H9 (cell line): ENCODE results near the gene PSTPIP1. TPM values are rescaled to one million over a fixed set of nuclear protein-coding genes. Genes with fewer than 3 reads are reported as not detected.

Experiments
- DNase-seq: peaks from one replicate; pipeline ENCODE4 v3.0.0-alpha.2; 2017
- H2AFZ ChIP-seq: one replicate; pipeline ENCODE4 v1.6.1; 2013; ENCODE audit warnings: mild to moderate bottlenecking, low read length, control low read depth, moderate library complexity
- H2AK5ac ChIP-seq: 2 replicates; pipeline ENCODE4 v1.6.1; 2013; ENCODE audit warnings: low read length, control low read depth, mixed read lengths; ENCODE audit not compliant: insufficient read length
- H2BK120ac ChIP-seq: one replicate; pipeline ENCODE4 v1.6.1; 2013; ENCODE audit warnings: low read depth, mild to moderate bottlenecking, low read length, control low read depth, inconsistent platforms; ENCODE audit not compliant: poor library complexity, severe bottlenecking
- H2BK12ac ChIP-seq: 2 replicates; pipeline ENCODE4 v1.6.1; 2013; ENCODE audit warnings: low read length, control low read depth, mixed read lengths, low read depth; ENCODE audit not compliant: insufficient read length
- H2BK15ac ChIP-seq: 2 replicates; pipeline ENCODE4 v1.6.1; 2013; ENCODE audit warnings: low read depth, low read length, control low read depth
- H2BK20ac ChIP-seq: one replicate; pipeline ENCODE4 v1.6.1; 2013; ENCODE audit warnings: low read depth, mild to moderate bottlenecking, low read length, control low read depth, inconsistent platforms; ENCODE audit not compliant: poor library complexity, severe bottlenecking
- H2BK5ac ChIP-seq: 2 replicates; pipeline ENCODE4 v1.6.1; 2013; ENCODE audit warnings: low read length, control low read depth, mixed read lengths; ENCODE audit not compliant: insufficient read length
- H3K14ac ChIP-seq: 2 replicates; pipeline ENCODE4 v1.6.1; 2013; ENCODE audit warnings: low read length, control low read depth; ENCODE audit not compliant: insufficient read depth
- H3K18ac ChIP-seq: 2 replicates; pipeline ENCODE4 v1.6.1; 2013; ENCODE audit warnings: low read depth, mild to moderate bottlenecking, mixed read lengths, low read length, control low read depth; ENCODE audit not compliant: insufficient read length
- H3K23ac ChIP-seq: 2 replicates; pipeline ENCODE4 v1.6.1; 2013; ENCODE audit warnings: low read length, control low read depth, mixed read lengths, low read depth; ENCODE audit not compliant: insufficient read length
- H3K23me2 ChIP-seq: 2 replicates; pipeline ENCODE4 v1.6.1; 2013; ENCODE audit warnings: low read depth, mild to moderate bottlenecking, mixed read lengths, low read length, control low read depth; ENCODE audit not compliant: insufficient read length, poor library complexity, severe bottlenecking
- H3K27ac ChIP-seq: 2 replicates; pipeline ENCODE4 v1.5.1; 2013; ENCODE audit warnings: low read length, control low read depth, mixed read lengths, low read depth; ENCODE audit not compliant: insufficient read length
- H3K27me3 ChIP-seq: 2 replicates; pipeline ENCODE4 v1.6.1; 2013; ENCODE audit warnings: low read length, control low read depth, inconsistent platforms; ENCODE audit not compliant: insufficient read depth
- H3K4ac ChIP-seq: 2 replicates; pipeline ENCODE4 v1.6.1; 2013; ENCODE audit warnings: low read depth, mild to moderate bottlenecking, control low read depth, inconsistent platforms, low read length, moderate library complexity
- H3K4me1 ChIP-seq: 2 replicates; pipeline ENCODE4 v1.6.1; 2013; ENCODE audit warnings: low read length, control low read depth, inconsistent platforms; ENCODE audit not compliant: insufficient read depth
- H3K4me2 ChIP-seq: 2 replicates; pipeline ENCODE4 v1.6.1; 2013; ENCODE audit warnings: low read length, control low read depth, mixed read lengths; ENCODE audit not compliant: insufficient read length, insufficient read depth
- H3K56ac ChIP-seq: 2 replicates; pipeline ENCODE4 v1.6.1; 2013; ENCODE audit warnings: low read depth, mild to moderate bottlenecking, mixed read lengths, low read length, control low read depth; ENCODE audit not compliant: insufficient read length
- H3K79me1 ChIP-seq: 2 replicates; pipeline ENCODE4 v1.6.1; 2013; ENCODE audit warnings: low read depth, mild to moderate bottlenecking, moderate library complexity, low read length, control low read depth, inconsistent platforms; ENCODE audit not compliant: insufficient read depth, poor library complexity, severe bottlenecking
- H3K79me2 ChIP-seq: 2 replicates; pipeline ENCODE4 v1.6.1; 2013; ENCODE audit warnings: low read length, control low read depth, inconsistent platforms; ENCODE audit not compliant: insufficient read depth
- H3K9ac ChIP-seq: 2 replicates; pipeline ENCODE4 v1.6.1; 2013; ENCODE audit warnings: low read length, control low read depth, mixed read lengths; ENCODE audit not compliant: insufficient read length; ENCODE audit errors: extremely low read depth
- H3K9me3 ChIP-seq: one replicate; pipeline ENCODE4 v1.6.1; 2013; ENCODE audit warnings: low read depth, low read length, inconsistent platforms; ENCODE audit not compliant: control insufficient read depth
- H3T11ph ChIP-seq: one replicate; pipeline ENCODE4 v1.6.1; 2013; ENCODE audit warnings: mild to moderate bottlenecking, low read length, control low read depth, inconsistent platforms
- H4K20me1 ChIP-seq: one replicate; pipeline ENCODE4 v1.6.1; 2013; ENCODE audit not compliant: control insufficient read depth, insufficient read length, insufficient read depth
- H4K5ac ChIP-seq: 2 replicates; pipeline ENCODE4 v1.6.1; 2013; ENCODE audit warnings: low read depth, mild to moderate bottlenecking, mixed read lengths, low read length, control low read depth; ENCODE audit not compliant: insufficient read length
- H4K8ac ChIP-seq: replicated peaks from 2 replicates; pipeline ENCODE4 v1.6.1; 2013; ENCODE audit warnings: low read length, control low read depth, mixed read lengths, low read depth; ENCODE audit not compliant: insufficient read length
- H4K91ac ChIP-seq: 2 replicates; pipeline ENCODE4 v1.6.1; 2013; ENCODE audit warnings: low read depth, mild to moderate bottlenecking, moderate library complexity, mixed read lengths, low read length, control low read depth; ENCODE audit not compliant: insufficient read length
- H3K27ac Mint-ChIP-seq, 3 experiments: 2 replicates in 2 of 3; 3 replicates in 1 of 3; pipeline ENCODE4 v1.8.0; 2020 to 2021; ENCODE audit warnings: mixed read lengths in 3 of 3, mild to moderate bottlenecking in 1 of 3, moderate library complexity in 1 of 3
- H3K27me3 Mint-ChIP-seq: 2 replicates; pipeline ENCODE4 v1.8.0; 2021; ENCODE audit warnings: low read depth, mild to moderate bottlenecking, moderate library complexity, mixed read lengths
- H3K36me3 Mint-ChIP-seq, 3 experiments: 2 replicates in 2 of 3; 3 replicates in 1 of 3; pipeline ENCODE4 v1.8.0; 2020 to 2021; ENCODE audit warnings: low read depth in 3 of 3, mixed read lengths in 3 of 3; ENCODE audit not compliant: insufficient read depth in 1 of 3
- H3K4me1 Mint-ChIP-seq, 2 experiments: 2 replicates each; pipeline ENCODE4 v1.8.0; 2020; ENCODE audit warnings: mixed read lengths in 2 of 2
- H3K4me3 Mint-ChIP-seq, 2 experiments: 2 replicates in 1 of 2; 3 replicates in 1 of 2; pipeline ENCODE4 v1.8.0; 2020 to 2021; ENCODE audit warnings: mild to moderate bottlenecking in 2 of 2, mixed read lengths in 2 of 2, moderate library complexity in 1 of 2
- H3K9me3 Mint-ChIP-seq, 2 experiments: 2 replicates in 1 of 2; 3 replicates in 1 of 2; pipeline ENCODE4 v1.8.0; 2020; ENCODE audit warnings: mild to moderate bottlenecking in 2 of 2, mixed read lengths in 2 of 2, moderate library complexity in 1 of 2
- CTCF ChIP-seq: fragments of 200-600 bp; sonication (generic); conservative IDR thresholded peaks from 3 replicates; pipeline ENCODE4 v1.8.0; 2021; ENCODE audit warnings: antibody characterized with exemption, mild to moderate bottlenecking
- WGBS: extraction: QIAGEN DNeasy Blood & Tissue Kit; methylation state at CpG from one replicate; pipeline ENCODE4 v1.1.7; 2013; ENCODE audit warnings: missing lambda C conversion rate, low lambda C conversion rate, mixed read lengths; ENCODE audit not compliant: insufficient read length; ENCODE audit errors: extremely low coverage; 5-methylcytosine and 5-hydroxymethylcytosine counted together
- total RNA-seq: library from RNA; stranded (reverse); gene quantifications from 2 replicates; pipeline ENCODE4 v1.2.1, GENCODE V29; 2021

Gene PSTPIP1
- total RNA-seq, 1 experiment from 2014 or later, result 1.8 TPM

GRCh38 chr15:77021088-77021481, 26.2 kb downstream of the PSTPIP1 start:
- H3K14ac ChIP-seq, result no peak overlapping the region; the same call in 1 of the 2 replicates
- no peaks in the 10 kb centered on the region for H3K23me2 ChIP-seq
- no peak overlapping the region for H2BK120ac ChIP-seq
- H4K5ac ChIP-seq, result no peak overlapping the region
- H3K79me2 ChIP-seq, result no peaks in the 10 kb centered on the region
- peaks cover 9% of the 10 kb centered on the region for H3K27me3 Mint-ChIP-seq
- peaks cover 0 to 9% of the 10 kb centered on the region in 2 experiments; a peak in 2 of 4 replicates for H3K4me1 Mint-ChIP-seq
- no peaks in the 10 kb centered on the region for H3K79me1 ChIP-seq
- no peak overlapping the region for H4K8ac ChIP-seq
- no peak overlapping the region for H3K4ac ChIP-seq
- no peak overlapping the region for H2BK12ac ChIP-seq
- no peak overlapping the region for H3K9ac ChIP-seq
- H2BK20ac ChIP-seq, result no peak overlapping the region
- no peak overlapping the region for H3T11ph ChIP-seq
- H3K4me2 ChIP-seq, result no peak overlapping the region
- H3K27me3 ChIP-seq, result no peaks in the 10 kb centered on the region
- no peak overlapping the region for H2AK5ac ChIP-seq
- TF ChIP-seq CTCF, result no peak
- H2BK5ac ChIP-seq, result no peak overlapping the region
- no peaks in the 10 kb centered on the region for H3K4me1 ChIP-seq
- H2AFZ ChIP-seq, result no peak overlapping the region
- H4K91ac ChIP-seq, result no peak overlapping the region
- no peaks in the 10 kb centered on the region for H3K9me3 Mint-ChIP-seq
- no peak overlapping the region for H3K27ac ChIP-seq
- no peaks in the 10 kb centered on the region for H3K9me3 ChIP-seq
- no CpG with 5 or more reads among the region's 9 CpGs for WGBS
- no peak overlapping the region for H3K23ac ChIP-seq
- no peak overlapping the region for H2BK15ac ChIP-seq
- H3K56ac ChIP-seq, result no peak overlapping the region
- no peaks in the 10 kb centered on the region; a peak in 1 of 7 replicates for H3K36me3 Mint-ChIP-seq
- H3K18ac ChIP-seq, result no peak overlapping the region
- no peaks in the 10 kb centered on the region for H4K20me1 ChIP-seq
- H3K4me3 Mint-ChIP-seq, result no peak overlapping the region
- no peak overlapping the region for H3K27ac Mint-ChIP-seq
- DNase-seq, result no peak
